Natural killer cell (primary cell): ENCODE measurements around the gene IKZF1. TPM values are rescaled to one million over a fixed set of nuclear protein-coding genes. Genes with fewer than 3 reads are reported as not detected.

Experiments used
- ATAC-seq, 3 donors: fragments of 150-1000 bp in 2 of 3; fragments of 200-7000 bp in 1 of 3; cut with Tn5 transposase; 1 replicate in 1 of 3; 2 replicates in 2 of 3; pipeline ENCODE4 v1.10.0; 2021; ENCODE audit warnings: mild to moderate bottlenecking in 2 of 3, moderate library complexity in 2 of 3
- DNase-seq, 2 donors: peaks; one replicate each; pipeline versions ENCODE4 v3.0.0 to v3.0.0-alpha.2; 2013 to 2021; ENCODE audit warnings: mixed read lengths in 1 of 2
- H3K27ac ChIP-seq: one replicate; pipeline ENCODE4 v1.5.1; 2013; ENCODE audit warnings: mild to moderate bottlenecking, low read length
- H3K27me3 ChIP-seq: one replicate; pipeline ENCODE4 v1.6.1; 2013; ENCODE audit warnings: low read length; ENCODE audit not compliant: control insufficient read depth, insufficient read depth
- H3K36me3 ChIP-seq: one replicate; pipeline ENCODE4 v1.6.1; 2013; ENCODE audit warnings: low read length; ENCODE audit not compliant: control insufficient read depth, insufficient read depth
- H3K4me1 ChIP-seq: one replicate; pipeline ENCODE4 v1.6.1; 2013; ENCODE audit warnings: low read length; ENCODE audit not compliant: control insufficient read depth, insufficient read depth
- H3K4me3 ChIP-seq: one replicate; pipeline ENCODE4 v1.5.1; 2013; ENCODE audit warnings: low read length
- H3K9me3 ChIP-seq: one replicate; pipeline ENCODE4 v1.6.1; 2013; ENCODE audit warnings: low read length; ENCODE audit not compliant: control insufficient read depth, insufficient read depth
- H3K27ac Mint-ChIP-seq, 2 donors: one replicate each; pipeline ENCODE4 v1.8.0; 2022; ENCODE audit warnings: mild to moderate bottlenecking in 2 of 2, mixed read lengths in 2 of 2, moderate library complexity in 1 of 2
- H3K27me3 Mint-ChIP-seq, 2 donors: one replicate each; pipeline ENCODE4 v1.8.0; 2022; ENCODE audit warnings: low read depth in 2 of 2, mixed read lengths in 2 of 2
- H3K36me3 Mint-ChIP-seq: one replicate; pipeline ENCODE4 v1.8.0; 2022; ENCODE audit warnings: mixed read lengths
- H3K4me1 Mint-ChIP-seq, 2 donors: one replicate each; pipeline ENCODE4 v1.8.0; 2022; ENCODE audit warnings: mixed read lengths in 2 of 2
- H3K4me3 Mint-ChIP-seq: one replicate; pipeline ENCODE4 v1.8.0; 2022; ENCODE audit warnings: mild to moderate bottlenecking, moderate library complexity, mixed read lengths
- H3K9me3 Mint-ChIP-seq, 2 donors: one replicate each; pipeline ENCODE4 v1.8.0; 2022; ENCODE audit warnings: mixed read lengths in 2 of 2
- WGBS: methylation state at CpG from one replicate; pipeline ENCODE4 v1.1.7; 2013; ENCODE audit warnings: missing lambda C conversion rate; ENCODE audit not compliant: insufficient coverage; 5-methylcytosine and 5-hydroxymethylcytosine counted together
- intact Hi-C: fragments of 100-400 bp; cut with micrococcal nuclease; formaldehyde crosslinking; loops from one replicate; pipeline ENCODE4 v1.14.2; 2022
- total RNA-seq, 4 donors: library from RNA; stranded (reverse); fragments of 120-200 nt in 1 of 4; gene quantifications; one replicate each; pipeline versions ENCODE4 v1.2.3 to v1.2.4, GENCODE V29; 2013 to 2022
- TF ChIP-seq, protein P1 (sequence below): fragments of 200-600 bp; IDR thresholded peaks from one replicate; pipeline ENCODE4 v1.8.0; 2022; ENCODE audit warnings: antibody characterized with exemption

Gene IKZF1
- total RNA-seq, 3 donors from 2014 or later (not counting 1 experiment from before 2014, with no cell fraction given) = 294 to 391 (median 350) TPM

- no peak for ATAC-seq
- Histone ChIP-seq H3K9me3 (no peaks in the 10 kb centered on the region), H3K36me3 (peaks cover 56% of the 10 kb centered on the region), H3K4me1 (peaks cover 77% of the 10 kb centered on the region), H3K27me3 (no peaks in the 10 kb centered on the region), H3K27ac (peak overlapping the region; percentile 95), H3K4me3 (no peak overlapping the region)
- Mint-ChIP-seq H3K9me3 (no peaks in the 10 kb centered on the region), H3K36me3 (no peaks in the 10 kb centered on the region), H3K4me1 (peaks cover 90 to 93% of the 10 kb centered on the region in 2 donors), H3K27ac (no peak overlapping the region), H3K27me3 (no peaks in the 10 kb centered on the region), H3K4me3 (peak overlapping the region; percentile 80)
- peak in 1 of 2 donors; percentile 59 for DNase-seq
- WGBS = 6% methylated on average over 1 of the region's 2 CpGs
- intact Hi-C loops = loop anchor here (2.0 kb wide), 1 partner anchor 14 kb away; no protein-coding TSS in a partner anchor
- TF ChIP-seq, protein P1, sequence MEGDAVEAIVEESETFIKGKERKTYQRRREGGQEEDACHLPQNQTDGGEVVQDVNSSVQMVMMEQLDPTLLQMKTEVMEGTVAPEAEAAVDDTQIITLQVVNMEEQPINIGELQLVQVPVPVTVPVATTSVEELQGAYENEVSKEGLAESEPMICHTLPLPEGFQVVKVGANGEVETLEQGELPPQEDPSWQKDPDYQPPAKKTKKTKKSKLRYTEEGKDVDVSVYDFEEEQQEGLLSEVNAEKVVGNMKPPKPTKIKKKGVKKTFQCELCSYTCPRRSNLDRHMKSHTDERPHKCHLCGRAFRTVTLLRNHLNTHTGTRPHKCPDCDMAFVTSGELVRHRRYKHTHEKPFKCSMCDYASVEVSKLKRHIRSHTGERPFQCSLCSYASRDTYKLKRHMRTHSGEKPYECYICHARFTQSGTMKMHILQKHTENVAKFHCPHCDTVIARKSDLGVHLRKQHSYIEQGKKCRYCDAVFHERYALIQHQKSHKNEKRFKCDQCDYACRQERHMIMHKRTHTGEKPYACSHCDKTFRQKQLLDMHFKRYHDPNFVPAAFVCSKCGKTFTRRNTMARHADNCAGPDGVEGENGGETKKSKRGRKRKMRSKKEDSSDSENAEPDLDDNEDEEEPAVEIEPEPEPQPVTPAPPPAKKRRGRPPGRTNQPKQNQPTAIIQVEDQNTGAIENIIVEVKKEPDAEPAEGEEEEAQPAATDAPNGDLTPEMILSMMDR = no peak
These were observed 46.8 kb downstream of the IKZF1 start for GRCh38 chr7:50351267-50351666.

DNA sequence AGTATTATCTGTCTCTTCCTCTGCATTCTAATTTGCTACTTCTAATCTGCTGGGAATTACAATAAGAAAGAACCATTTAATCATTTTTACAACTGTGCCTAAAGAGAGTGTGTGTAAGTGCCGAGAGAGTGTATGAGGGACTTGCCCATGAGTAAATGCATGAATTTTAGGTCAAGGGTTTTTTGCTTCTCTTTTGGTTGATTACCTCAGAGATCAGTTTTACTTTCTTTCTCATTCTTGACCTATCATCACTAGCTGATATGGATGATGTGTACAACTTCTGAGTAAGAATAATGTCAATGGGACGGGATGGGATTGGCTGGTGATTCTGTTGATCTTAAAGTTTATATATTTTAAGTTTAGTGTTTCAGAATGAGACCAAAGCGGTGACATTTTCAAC, 47.8 kb downstream of the IKZF1 start:
- H3K36me3 ChIP-seq = peaks cover 50% of the 10 kb centered on the region
- H3K9me3 Mint-ChIP-seq = no peaks in the 10 kb centered on the region
- H3K27me3 ChIP-seq = no peaks in the 10 kb centered on the region
- peaks cover 91 to 93% of the 10 kb centered on the region in 2 donors for H3K4me1 Mint-ChIP-seq
- WGBS = 35% methylated on average over 3 of the region's 3 CpGs
- intact Hi-C loops = loop anchor here (1.0 kb wide), 1 partner anchor 8 kb away; no protein-coding TSS in a partner anchor
- H3K4me3 ChIP-seq = no peak overlapping the region
- no peaks in the 10 kb centered on the region for H3K27me3 Mint-ChIP-seq
- H3K36me3 Mint-ChIP-seq = no peaks in the 10 kb centered on the region
- DNase-seq = peak in 1 of 2 donors; percentile 86
- ATAC-seq = peak; percentile 77 to 88 (median 88)
- TF ChIP-seq, protein P1 = no peak
- no peaks in the 10 kb centered on the region for H3K9me3 ChIP-seq
- no peak overlapping the region for H3K27ac Mint-ChIP-seq
- peak overlapping the region; percentile 95 for H3K27ac ChIP-seq
- peaks cover 77% of the 10 kb centered on the region for H3K4me1 ChIP-seq
- peak overlapping the region; percentile 80 for H3K4me3 Mint-ChIP-seq

- Mint-ChIP-seq H3K36me3 (no peaks in the 10 kb centered on the region), H3K9me3 (no peaks in the 10 kb centered on the region), H3K4me3 (peak overlapping the region; percentile 52), H3K4me1 (peaks cover 91 to 93% of the 10 kb centered on the region in 2 donors), H3K27me3 (no peaks in the 10 kb centered on the region), H3K27ac (no peak overlapping the region)
- WGBS = 80% methylated on average over 1 of the region's 1 CpG
- DNase-seq (peak in 1 of 2 donors; percentile 14), ATAC-seq (no peak)
- Histone ChIP-seq H3K27me3 (no peaks in the 10 kb centered on the region), H3K4me3 (no peak overlapping the region), H3K27ac (peak overlapping the region; percentile 95), H3K36me3 (peaks cover 51% of the 10 kb centered on the region), H3K4me1 (peaks cover 78% of the 10 kb centered on the region), H3K9me3 (no peaks in the 10 kb centered on the region)
- intact Hi-C loops = loop anchor here (1.0 kb wide), 1 partner anchor 8 kb away; no protein-coding TSS in a partner anchor
- TF ChIP-seq, protein P1 = no peak
These were observed 48.2 kb downstream of the IKZF1 start for GRCh38 chr7:50352751-50353150.

DNA sequence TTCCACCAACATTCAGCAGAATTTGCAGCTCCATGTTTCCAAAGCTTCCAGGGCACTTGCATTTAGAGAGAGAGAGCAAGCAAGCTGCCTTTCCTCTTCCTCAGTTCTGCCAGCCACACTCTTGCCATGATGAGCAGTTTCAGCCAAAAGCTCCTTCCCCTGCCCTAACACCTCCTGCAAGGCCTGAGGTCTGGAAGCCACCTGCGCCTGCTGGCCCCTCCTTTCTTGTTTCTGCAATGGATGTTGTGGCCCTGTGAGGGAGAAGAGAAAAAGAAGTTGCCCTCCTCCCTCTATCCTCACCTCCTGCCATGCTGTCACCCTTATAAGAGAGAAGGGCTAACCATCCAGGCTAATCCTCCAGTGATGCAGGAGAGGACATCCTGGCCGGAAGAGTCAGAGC, 48.7 kb downstream of the IKZF1 start:
- H3K27me3 Mint-ChIP-seq = no peaks in the 10 kb centered on the region
- Histone ChIP-seq H3K9me3 (no peaks in the 10 kb centered on the region), H3K4me3 (no peak overlapping the region), H3K4me1 (peaks cover 81% of the 10 kb centered on the region), H3K27ac (peak overlapping the region; percentile 95), H3K36me3 (peaks cover 50% of the 10 kb centered on the region), H3K27me3 (no peaks in the 10 kb centered on the region)
- H3K27ac Mint-ChIP-seq = no peak overlapping the region
- ATAC-seq (no peak), DNase-seq (peak in 1 of 2 donors; percentile 38)
- H3K36me3 Mint-ChIP-seq = no peaks in the 10 kb centered on the region
- peak overlapping the region; percentile 52 for H3K4me3 Mint-ChIP-seq
- no peaks in the 10 kb centered on the region for H3K9me3 Mint-ChIP-seq
- whole genome bisulfite sequencing = 91% methylated on average over 1 of the region's 2 CpGs
- TF ChIP-seq, protein P1 = no peak
- H3K4me1 Mint-ChIP-seq = peaks cover 91 to 93% of the 10 kb centered on the region in 2 donors
- intact Hi-C loops = no loop called here
